Activated naive CD8-positive, alpha-beta T cell treated with anti-CD3 and anti-CD28 coated beads, Interleukin-2, amount 50 U/mL, for 24 hours (primary cell): ENCODE results near the gene CACTIN.
A peak's percentile ranks its signal among the peaks of the same experiment; 100 is the strongest.
"Not testable (repeated sequence)": the region's sequence is repeated elsewhere in the genome, so short reads cannot be mapped to it uniquely, and the experiment has no call there.

ENCODE experiments used
- ATAC-seq: fragments of 150-1000 bp; cut with Tn5 transposase; one replicate; pipeline ENCODE4 v1.10.0; 2021
- DNase-seq: peaks from one replicate; pipeline ENCODE4 v3.0.0; 2021
- H3K27ac Mint-ChIP-seq: one replicate; pipeline ENCODE4 v1.8.0; 2021; ENCODE audit warnings: mild to moderate bottlenecking, mixed read lengths
- H3K27me3 Mint-ChIP-seq: one replicate; pipeline ENCODE4 v1.8.0; 2021; ENCODE audit warnings: mixed read lengths
- H3K36me3 Mint-ChIP-seq: one replicate; pipeline ENCODE4 v1.8.0; 2021; ENCODE audit warnings: low read depth, mixed read lengths
- H3K4me1 Mint-ChIP-seq: one replicate; pipeline ENCODE4 v1.8.0; 2021; ENCODE audit warnings: mixed read lengths
- H3K4me3 Mint-ChIP-seq: one replicate; pipeline ENCODE4 v1.8.0; 2021; ENCODE audit warnings: mild to moderate bottlenecking, moderate library complexity, mixed read lengths
- H3K9me3 Mint-ChIP-seq: one replicate; pipeline ENCODE4 v1.8.0; 2021; ENCODE audit warnings: mixed read lengths

Gene CACTIN

DNA sequence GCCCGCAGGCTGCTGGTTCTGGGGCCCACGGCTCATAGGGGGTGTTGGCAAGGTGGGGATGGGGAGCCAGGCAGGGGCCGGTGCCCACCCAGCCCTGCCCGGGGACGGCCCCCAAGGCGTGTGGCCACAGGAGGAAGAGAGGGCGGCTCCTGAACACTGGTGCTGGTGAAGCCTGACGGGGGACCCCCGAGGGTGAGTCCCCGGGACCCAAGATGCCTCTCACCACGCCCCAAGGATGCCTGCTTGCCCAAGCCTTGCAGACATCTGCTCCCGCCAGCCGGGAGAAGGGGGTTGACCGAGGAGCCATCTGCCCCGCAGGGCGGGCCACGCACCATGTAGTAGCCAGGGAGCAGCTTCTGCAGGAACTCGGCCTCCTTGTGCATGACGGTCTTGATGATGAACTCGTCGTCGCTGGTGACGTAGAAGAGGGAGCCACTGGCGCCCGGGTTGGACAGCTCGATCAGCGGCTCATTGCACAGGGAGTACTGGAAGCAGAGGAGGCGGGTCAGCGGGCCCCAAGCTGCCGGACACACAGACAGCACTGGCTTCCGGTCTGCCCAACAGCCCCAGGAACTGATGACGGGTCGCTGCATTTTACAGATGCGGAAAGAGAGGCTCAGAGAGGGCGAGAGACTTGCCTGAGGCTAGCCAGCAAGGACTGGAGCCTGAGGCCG lies 29.6 kb upstream of the CACTIN start:
- no peak overlapping the region for H3K27ac Mint-ChIP-seq
- no peak for ATAC-seq

DNA sequence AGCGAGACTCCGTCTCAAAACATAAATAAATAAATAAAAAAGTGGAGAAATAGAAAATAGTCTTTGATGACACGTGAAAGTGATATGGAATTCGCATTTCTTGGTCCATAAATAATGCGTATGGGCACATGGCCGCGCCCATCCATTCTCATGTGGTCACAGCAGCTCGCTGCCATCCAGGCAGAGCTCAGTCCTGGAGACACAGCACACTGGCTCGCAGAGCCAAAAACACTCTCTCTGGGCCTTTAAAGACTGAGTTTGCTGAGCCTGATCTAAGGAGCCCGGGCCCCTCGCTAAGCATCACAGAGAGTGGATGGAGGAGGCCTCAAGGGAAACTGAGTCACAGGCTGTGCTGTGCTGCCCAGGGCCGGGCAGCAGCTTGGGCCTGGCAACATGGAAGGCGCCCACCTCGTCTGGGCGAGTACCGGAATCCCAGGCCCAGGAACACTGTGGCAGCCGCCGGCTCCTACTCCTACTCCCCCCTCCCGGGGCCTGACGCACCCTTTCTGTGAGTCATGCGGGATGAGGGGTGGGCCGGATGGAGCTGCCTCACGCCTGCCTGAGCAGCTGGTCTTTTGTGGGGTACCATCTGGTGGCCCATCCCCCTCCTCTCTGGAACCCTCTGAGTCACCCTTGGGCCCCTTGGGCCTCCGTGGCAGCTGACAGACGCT lies 28.9 kb upstream of the CACTIN start:
- Mint-ChIP-seq H3K4me3 (no peak overlapping the region), H3K27ac (no peak overlapping the region), H3K36me3 (peaks cover 6% of the 10 kb centered on the region), H3K4me1 (no peaks in the 10 kb centered on the region), H3K27me3 (no peaks in the 10 kb centered on the region), H3K9me3 (no peaks in the 10 kb centered on the region)
- ATAC-seq (no peak), DNase-seq (no peak)

More for the DNA sequence above, 29.6 kb upstream of the CACTIN start:
- no peaks in the 10 kb centered on the region for H3K27me3 Mint-ChIP-seq
- peaks cover 6% of the 10 kb centered on the region for H3K36me3 Mint-ChIP-seq
- no peaks in the 10 kb centered on the region for H3K4me1 Mint-ChIP-seq
- H3K9me3 Mint-ChIP-seq = no peaks in the 10 kb centered on the region
- DNase-seq = no peak
- H3K4me3 Mint-ChIP-seq = no peak overlapping the region

DNA sequence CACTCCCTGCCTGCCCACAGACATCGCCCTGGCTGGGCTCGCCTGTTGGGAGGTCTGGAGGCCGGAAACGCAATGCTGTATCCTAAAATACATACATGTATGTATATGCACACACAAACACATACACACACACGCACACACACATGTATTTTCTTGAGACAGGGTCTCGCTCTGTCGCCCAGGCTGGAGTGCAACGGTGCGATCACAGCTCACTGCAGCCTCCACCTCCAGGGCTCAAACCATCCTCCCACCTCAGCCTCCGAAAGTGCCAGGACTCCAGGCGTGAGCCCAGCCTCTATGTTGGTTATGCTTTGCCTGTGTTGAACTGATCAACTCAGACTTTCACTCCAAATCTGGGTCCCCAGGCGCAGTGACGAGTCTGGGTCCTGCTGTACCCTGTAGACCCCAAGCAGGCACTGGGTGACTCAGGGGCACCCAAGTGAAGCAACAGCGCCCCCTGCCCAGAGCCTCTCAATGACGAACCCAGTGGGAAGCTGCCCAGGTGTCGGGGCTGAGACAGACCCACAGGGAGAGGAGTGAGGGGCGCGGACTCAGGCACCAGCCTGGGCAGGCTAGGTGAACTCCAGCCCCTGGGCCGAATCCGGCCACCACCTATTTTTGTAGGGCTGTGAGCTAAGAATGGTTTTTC lies 27.4 kb upstream of the CACTIN start:
- DNase-seq (peak; percentile 28), ATAC-seq (no peak)
- peaks cover 6% of the 10 kb centered on the region for H3K36me3 Mint-ChIP-seq
- H3K27me3 Mint-ChIP-seq = no peaks in the 10 kb centered on the region
- H3K9me3 Mint-ChIP-seq = no peaks in the 10 kb centered on the region
- no peak overlapping the region for H3K4me3 Mint-ChIP-seq
- H3K4me1 Mint-ChIP-seq = no peaks in the 10 kb centered on the region
- H3K27ac Mint-ChIP-seq = no peak overlapping the region

DNA sequence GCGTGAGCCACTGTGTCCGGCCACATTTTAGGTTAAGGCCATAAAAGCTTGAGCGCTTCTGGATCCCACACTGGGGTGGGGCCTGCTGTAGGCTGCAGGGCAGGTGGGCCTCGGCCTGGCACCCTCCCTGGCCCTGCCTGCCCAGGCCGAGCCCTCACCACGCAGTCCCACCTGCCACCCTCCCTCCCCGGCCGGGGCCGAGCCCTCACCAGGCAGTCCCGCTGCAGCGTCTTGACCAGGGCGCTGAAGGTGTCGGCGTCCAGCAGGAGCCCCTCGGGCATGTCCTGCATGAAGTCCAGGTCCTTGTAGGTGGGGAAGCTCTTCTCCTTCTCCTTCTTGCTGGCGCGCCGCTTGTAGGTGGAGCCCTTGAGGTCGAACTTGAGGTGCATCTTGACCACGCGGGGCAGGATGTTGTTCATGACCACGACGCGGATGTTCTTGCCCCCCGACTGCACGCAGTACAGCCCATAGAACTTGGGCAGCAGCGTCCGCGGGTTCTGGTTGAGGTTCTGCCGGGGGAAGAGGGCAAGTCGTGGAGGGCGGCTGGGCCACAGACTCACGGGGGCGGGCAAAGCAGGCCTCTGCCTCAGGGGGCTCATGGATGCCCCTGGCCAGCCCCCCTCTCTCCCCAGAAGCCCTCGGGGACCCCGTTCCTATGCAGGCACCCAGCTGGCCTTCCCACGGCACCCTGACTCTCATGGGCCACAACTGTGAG lies 26.6 kb upstream of the CACTIN start:
- peaks cover 6% of the 10 kb centered on the region for H3K36me3 Mint-ChIP-seq
- no peak for ATAC-seq

DNA sequence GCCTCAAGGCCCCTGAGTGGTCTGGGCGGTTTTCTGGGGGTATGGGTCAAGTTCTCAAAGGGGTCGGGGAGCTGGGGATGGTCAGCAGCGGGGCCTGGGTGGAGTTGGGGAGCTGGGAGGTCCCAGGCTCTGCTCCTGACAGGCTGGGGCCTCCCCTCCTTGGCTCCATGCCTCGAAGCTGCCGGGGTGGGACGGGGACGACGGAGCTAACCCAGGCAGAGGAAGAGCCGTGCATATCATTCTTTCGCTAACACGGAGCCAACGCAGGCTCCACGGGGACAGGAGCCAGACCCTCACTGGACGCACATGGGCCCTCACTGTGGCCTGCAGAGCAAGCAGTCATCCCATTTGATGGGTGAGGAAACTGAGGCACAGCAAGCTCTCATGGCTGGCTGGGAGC lies 25.8 kb upstream of the CACTIN start:
- H3K36me3 Mint-ChIP-seq = peaks cover 5% of the 10 kb centered on the region
- no peak overlapping the region for H3K27ac Mint-ChIP-seq
- no peaks in the 10 kb centered on the region for H3K4me1 Mint-ChIP-seq
- ATAC-seq (no peak), DNase-seq (no peak)
- H3K9me3 Mint-ChIP-seq = no peaks in the 10 kb centered on the region
- H3K4me3 Mint-ChIP-seq = no peak overlapping the region
- H3K27me3 Mint-ChIP-seq = no peaks in the 10 kb centered on the region

More for the DNA sequence above, 26.6 kb upstream of the CACTIN start:
- Mint-ChIP-seq H3K27me3 (no peaks in the 10 kb centered on the region), H3K9me3 (no peaks in the 10 kb centered on the region), H3K4me1 (no peaks in the 10 kb centered on the region), H3K27ac (no peak overlapping the region), H3K4me3 (no peak overlapping the region)
- no peak for DNase-seq

DNA sequence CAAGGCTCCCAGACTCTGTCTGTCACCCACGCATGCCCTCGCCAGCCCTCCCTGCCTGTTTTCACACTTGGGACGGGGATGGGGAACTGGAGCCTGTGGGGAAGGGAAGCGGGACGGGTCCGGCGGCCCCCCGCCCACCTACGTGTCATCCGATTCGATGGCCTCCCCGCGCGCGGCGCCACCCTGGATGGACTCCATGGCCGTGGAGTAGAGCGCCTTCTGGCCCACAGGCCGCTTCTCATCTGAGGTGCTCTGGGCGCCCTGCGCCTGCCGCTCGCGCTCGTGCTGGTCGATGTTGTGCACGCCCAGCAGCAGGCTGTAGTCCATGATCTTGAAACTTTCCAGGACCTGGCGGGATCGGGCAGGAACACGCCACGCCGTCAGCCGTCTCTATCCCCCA lies 25.1 kb upstream of the CACTIN start:
- DNase-seq (no peak), ATAC-seq (no peak)
- Mint-ChIP-seq H3K9me3 (no peaks in the 10 kb centered on the region), H3K36me3 (no peaks in the 10 kb centered on the region), H3K4me1 (no peaks in the 10 kb centered on the region), H3K27ac (no peak overlapping the region), H3K4me3 (no peak overlapping the region), H3K27me3 (no peaks in the 10 kb centered on the region)

DNA sequence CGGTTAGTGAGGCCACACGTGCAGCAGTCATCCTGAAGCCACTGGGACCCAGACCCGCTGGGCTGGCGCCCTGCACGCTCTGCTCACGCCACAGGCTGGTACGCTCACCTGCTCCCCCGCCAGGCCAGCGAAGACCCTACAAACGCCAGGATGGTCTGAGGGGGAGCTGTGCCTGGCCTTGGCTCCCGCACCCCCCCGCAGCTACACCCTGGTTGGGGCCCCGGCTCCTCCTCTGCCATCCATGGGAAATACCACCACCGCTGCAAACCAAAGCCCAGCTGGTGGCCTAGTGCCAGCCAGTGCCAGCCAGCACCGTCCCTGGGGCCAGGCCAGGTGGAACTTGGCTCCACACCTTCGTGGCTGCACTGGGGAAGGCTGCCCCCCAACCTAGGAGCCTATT lies 23.3 kb upstream of the CACTIN start:
- Mint-ChIP-seq H3K4me3 (no peak overlapping the region), H3K27ac (no peak overlapping the region), H3K9me3 (no peaks in the 10 kb centered on the region), H3K27me3 (no peaks in the 10 kb centered on the region), H3K36me3 (no peaks in the 10 kb centered on the region), H3K4me1 (no peaks in the 10 kb centered on the region)
- ATAC-seq (no peak), DNase-seq (no peak)

DNA sequence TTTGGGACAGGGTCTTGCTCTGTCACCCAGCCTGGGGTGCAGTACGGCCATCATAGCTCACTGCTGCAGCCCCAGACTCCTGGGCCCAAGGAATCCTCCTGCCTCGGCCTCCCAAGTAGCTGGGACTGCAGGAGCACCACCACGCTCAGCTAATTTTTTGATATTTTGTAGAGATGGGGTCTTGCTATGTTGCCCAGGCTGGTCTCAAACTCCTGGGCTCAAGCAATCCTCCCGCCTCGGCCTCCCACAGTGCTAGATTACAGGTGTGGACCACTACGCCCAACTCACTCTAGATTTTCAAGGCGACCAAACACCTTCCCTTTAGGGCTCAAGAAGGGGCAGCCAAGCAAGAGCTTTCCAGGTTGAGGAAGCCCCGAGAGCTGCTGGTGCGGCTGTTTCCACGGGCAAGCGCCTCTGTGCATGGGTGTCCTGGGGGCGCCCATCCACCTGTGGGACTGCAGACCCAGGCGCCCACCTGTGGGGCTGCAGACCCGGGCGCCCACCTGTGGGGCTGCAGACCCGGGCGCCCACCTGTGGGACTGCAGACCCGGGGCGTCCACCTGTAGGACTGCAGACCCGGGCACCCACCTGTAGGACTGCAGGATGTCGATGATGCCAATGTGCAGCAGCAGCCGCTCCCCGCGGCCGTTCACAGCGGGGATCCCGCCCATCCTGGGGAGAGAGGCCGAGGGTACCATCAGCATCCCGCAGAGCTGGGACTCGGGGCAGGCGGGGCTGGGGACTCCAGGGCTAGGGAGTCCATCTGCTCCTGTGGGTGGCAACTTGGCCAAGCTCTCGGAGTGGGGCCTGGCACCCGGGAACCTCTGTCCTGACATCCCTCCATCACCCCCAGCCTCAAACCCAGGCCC lies 21.7 kb upstream of the CACTIN start:
- no peaks in the 10 kb centered on the region for H3K36me3 Mint-ChIP-seq
- no peaks in the 10 kb centered on the region for H3K27me3 Mint-ChIP-seq
- no peaks in the 10 kb centered on the region for H3K4me1 Mint-ChIP-seq
- H3K4me3 Mint-ChIP-seq = no peak overlapping the region
- ATAC-seq = no peak
- DNase-seq = no peak
- H3K27ac Mint-ChIP-seq = no peak overlapping the region
- H3K9me3 Mint-ChIP-seq = no peaks in the 10 kb centered on the region

DNA sequence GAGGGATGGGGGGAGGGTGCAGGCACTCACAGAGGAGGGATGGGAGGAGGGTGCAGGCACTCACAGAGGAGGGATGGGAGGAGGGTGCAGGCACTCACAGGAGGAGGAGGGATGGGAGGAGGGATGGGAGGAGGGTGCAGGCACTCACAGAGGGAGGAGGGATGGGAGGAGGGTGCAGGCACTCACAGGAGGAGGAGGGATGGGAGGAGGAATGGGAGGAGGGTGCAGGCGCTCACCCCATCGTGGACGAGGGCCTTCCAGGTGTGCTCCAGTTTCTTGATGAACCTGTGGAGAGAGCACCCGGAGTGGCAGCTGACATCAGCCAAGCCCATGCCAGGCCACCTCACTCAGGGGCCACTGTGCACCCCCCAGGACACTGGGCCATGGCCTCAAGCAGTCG lies 20.5 kb upstream of the CACTIN start:
- not testable (repeated sequence) for H3K36me3 Mint-ChIP-seq, H3K27ac Mint-ChIP-seq, H3K27me3 Mint-ChIP-seq, H3K4me3 Mint-ChIP-seq, DNase-seq, H3K4me1 Mint-ChIP-seq, H3K9me3 Mint-ChIP-seq, ATAC-seq

DNA sequence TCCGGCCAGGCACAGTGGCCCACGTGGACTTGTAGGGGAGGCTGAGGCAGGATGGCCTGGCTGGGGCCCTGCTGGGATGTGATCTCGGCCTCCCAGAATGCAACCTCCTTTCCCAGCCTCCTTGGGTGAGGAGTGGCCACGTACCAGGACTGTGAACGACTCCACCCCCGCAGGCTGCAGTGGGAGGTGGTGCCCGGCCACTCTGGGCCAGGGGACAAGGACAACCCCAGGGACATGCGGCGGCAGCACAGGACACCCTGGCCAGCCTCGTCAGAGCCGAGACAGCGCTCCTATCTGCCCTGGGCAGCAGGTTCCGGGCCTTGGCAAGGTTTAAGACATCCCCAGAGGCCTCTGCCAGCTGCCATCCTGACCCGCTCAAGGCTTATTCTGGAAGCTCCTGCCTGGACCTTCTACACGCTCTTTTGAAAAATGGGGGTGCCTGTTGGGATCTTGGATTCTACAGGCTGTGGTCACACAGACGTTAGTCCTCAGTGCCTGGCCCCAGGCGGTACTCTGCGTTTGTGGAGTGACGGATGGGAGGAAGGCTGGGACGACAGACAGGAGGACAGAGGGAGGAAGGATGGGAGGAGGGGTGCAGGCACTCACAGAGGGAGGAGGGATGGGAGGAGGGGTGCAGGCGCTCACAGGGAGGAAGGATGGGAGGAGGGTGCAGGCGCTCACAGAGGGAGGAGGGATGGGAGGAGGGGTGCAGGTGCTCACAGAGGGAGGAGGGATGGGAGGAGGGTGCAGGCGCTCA lies 19.9 kb upstream of the CACTIN start:
- no peaks in the 10 kb centered on the region for H3K36me3 Mint-ChIP-seq
- H3K4me3 Mint-ChIP-seq = no peak overlapping the region
- H3K27ac Mint-ChIP-seq = no peak overlapping the region
- H3K9me3 Mint-ChIP-seq = no peaks in the 10 kb centered on the region
- DNase-seq = no peak
- H3K4me1 Mint-ChIP-seq = no peaks in the 10 kb centered on the region
- no peaks in the 10 kb centered on the region for H3K27me3 Mint-ChIP-seq
- no peak for ATAC-seq

DNA sequence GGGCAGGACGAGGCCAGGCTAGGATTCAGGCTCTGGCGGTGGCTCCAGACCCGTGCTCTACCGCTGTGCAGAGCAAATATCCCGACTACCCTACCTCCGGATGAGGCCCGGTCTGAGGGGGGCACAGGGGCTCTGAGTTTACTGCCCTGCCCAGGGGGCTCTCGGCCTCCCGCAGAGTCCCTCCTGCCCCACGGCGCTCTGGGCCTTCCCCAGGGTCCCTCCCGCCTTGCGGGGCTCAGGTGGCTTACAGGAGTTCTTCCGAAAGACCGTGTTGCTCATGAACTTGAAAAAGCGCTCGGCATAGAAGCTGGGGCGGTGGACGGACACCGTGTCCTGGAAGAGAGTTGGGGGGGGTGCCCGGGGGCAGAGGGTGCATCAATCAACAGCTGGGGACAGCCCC lies 19.1 kb upstream of the CACTIN start:
- DNase-seq (no peak), ATAC-seq (no peak)
- Mint-ChIP-seq H3K4me1 (no peaks in the 10 kb centered on the region), H3K9me3 (no peaks in the 10 kb centered on the region), H3K4me3 (no peak overlapping the region), H3K36me3 (no peaks in the 10 kb centered on the region), H3K27ac (no peak overlapping the region), H3K27me3 (no peaks in the 10 kb centered on the region)

DNA sequence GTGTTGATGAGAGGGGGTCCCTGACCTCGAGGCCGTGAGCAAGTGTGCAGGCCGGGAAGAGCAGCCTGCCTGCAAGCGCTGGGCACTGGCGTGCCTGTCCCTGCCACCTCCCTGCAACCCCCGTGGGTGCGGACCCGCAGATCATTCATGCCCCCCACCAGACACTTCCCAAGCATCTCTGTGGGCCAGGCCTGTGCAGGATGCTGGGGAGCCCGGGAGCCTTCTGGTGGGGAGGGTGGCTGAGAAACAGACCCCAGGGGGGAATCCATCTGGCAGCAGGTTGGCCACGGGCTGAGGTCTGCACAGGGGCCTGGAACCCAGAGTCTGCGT lies 18.4 kb upstream of the CACTIN start:
- Mint-ChIP-seq H3K9me3 (no peaks in the 10 kb centered on the region), H3K4me3 (no peak overlapping the region), H3K36me3 (no peaks in the 10 kb centered on the region), H3K27ac (no peak overlapping the region), H3K4me1 (no peaks in the 10 kb centered on the region), H3K27me3 (no peaks in the 10 kb centered on the region)
- ATAC-seq (no peak), DNase-seq (no peak)

DNA sequence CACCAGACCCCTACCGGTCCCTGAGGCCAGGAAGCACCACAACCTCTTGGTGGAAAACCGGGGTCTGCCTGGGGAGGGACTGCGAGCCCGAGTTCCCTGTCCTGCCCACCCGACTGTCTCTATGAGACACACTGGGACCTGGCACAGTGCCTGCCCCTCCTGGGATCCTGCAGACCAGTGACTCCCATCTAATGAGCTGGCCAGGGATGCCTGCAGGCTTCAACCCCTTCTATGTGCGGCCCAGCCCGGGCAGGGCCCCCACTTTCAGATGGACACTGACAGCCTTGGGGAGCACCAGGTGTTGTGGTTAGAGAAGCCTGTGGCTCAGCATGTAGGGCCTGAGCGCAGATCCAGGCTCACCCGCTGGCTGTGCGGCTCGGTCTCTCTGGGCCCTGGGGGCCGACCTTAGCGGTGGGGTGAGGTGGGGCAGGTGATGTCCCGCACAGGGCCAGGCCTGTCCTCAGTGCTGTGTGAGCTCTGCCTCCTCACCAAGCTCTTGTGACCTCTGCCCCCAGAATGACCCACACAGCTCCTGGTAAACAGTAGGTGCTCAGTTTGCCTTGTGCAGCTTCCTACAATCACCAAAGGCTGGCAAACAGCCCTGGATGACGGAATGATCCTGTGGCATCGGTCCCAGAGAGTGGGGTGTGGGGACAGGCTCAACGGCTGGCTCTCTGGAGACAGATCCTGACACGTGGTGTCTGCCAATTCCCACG lies 17.9 kb upstream of the CACTIN start:
- no peaks in the 10 kb centered on the region for H3K27me3 Mint-ChIP-seq
- no peaks in the 10 kb centered on the region for H3K36me3 Mint-ChIP-seq
- H3K4me1 Mint-ChIP-seq = no peaks in the 10 kb centered on the region
- DNase-seq (no peak), ATAC-seq (no peak)
- H3K9me3 Mint-ChIP-seq = no peaks in the 10 kb centered on the region
- no peak overlapping the region for H3K27ac Mint-ChIP-seq
- H3K4me3 Mint-ChIP-seq = no peak overlapping the region
